ENCODE measurements around the gene MIER1.
"Not testable (repeated sequence)": the region's sequence is repeated elsewhere in the genome, so short reads cannot be mapped to it uniquely, and the experiment has no call there.

Gene MIER1

GRCh38 chr1:66951513-66951912 lies 26.7 kb downstream of the MIER1 start:
- no peak overlapping the region for H2BK120ac ChIP-seq (ENCODE audit: insufficient read depth, low read length, poor library complexity)
- no peaks in the 10 kb centered on the region for H3K9me3 ChIP-seq (ENCODE audit: insufficient read depth, low read depth, low read length)
- H2BK12ac ChIP-seq (ENCODE audit: low read length), result no peak overlapping the region
- WGBS (ENCODE audit: extremely low coverage, insufficient coverage, insufficient read length), result no CpG with 5 or more reads among the region's 6 CpGs
- H2BK5ac ChIP-seq (ENCODE audit: low read depth, low read length, poor library complexity), result no peak overlapping the region
- H3K27ac ChIP-seq (ENCODE audit: low read depth, low read length), result no peak overlapping the region
- H3K79me2 ChIP-seq (ENCODE audit: control insufficient read depth, insufficient read depth, low read length, poor library complexity), result no peaks in the 10 kb centered on the region
- no peak overlapping the region for H3K4me2 ChIP-seq (ENCODE audit: low read length)
- H3K79me1 ChIP-seq (ENCODE audit: low read length), result no peaks in the 10 kb centered on the region
- H2AFZ ChIP-seq (ENCODE audit: insufficient read depth, low read length, poor library complexity), result no peak overlapping the region
- no peak overlapping the region for H4K91ac ChIP-seq (ENCODE audit: low read depth, low read length)
- no peak overlapping the region for H3K4ac ChIP-seq (ENCODE audit: low read depth, low read length)
- peak; percentile 68 to 78 for DNase-seq
- no peaks in the 10 kb centered on the region for H3K27me3 ChIP-seq (ENCODE audit: insufficient read depth, low read length)
- H3K23ac ChIP-seq (ENCODE audit: low read length), result no peak overlapping the region
- H2AK5ac ChIP-seq (ENCODE audit: low read length), result no peak overlapping the region
- no peak overlapping the region for H3K18ac ChIP-seq (ENCODE audit: low read length)
- no peak overlapping the region for H3K9ac ChIP-seq (ENCODE audit: low read length)
- no peak overlapping the region for H4K12ac ChIP-seq (ENCODE audit: low read depth, low read length)
- no peak overlapping the region for H3K14ac ChIP-seq (ENCODE audit: low read length)
- H3K36me3 ChIP-seq (ENCODE audit: control insufficient read depth in 1 of 2, insufficient read depth in 2 of 2, low read length in 2 of 2), result peaks cover 3 to 16% of the 10 kb centered on the region in 2 experiments
- H3K4me3 ChIP-seq (ENCODE audit: low read depth, low read length), result no peak overlapping the region
- H4K8ac ChIP-seq (ENCODE audit: low read depth, low read length), result no peak overlapping the region
- no peaks in the 10 kb centered on the region for H3K4me1 ChIP-seq (ENCODE audit: control insufficient read depth in 1 of 2, insufficient read depth in 2 of 2, low read length in 2 of 2)

GRCh38 chr1:66954208-66954607 lies 29.4 kb downstream of the MIER1 start:
- Histone ChIP-seq H2BK12ac (ENCODE audit: low read length) (no peak overlapping the region), H3K79me1 (ENCODE audit: low read length) (no peaks in the 10 kb centered on the region), H3K9me3 (ENCODE audit: insufficient read depth, low read depth, low read length) (no peaks in the 10 kb centered on the region), H2BK5ac (ENCODE audit: low read depth, low read length, poor library complexity) (no peak overlapping the region), H3K36me3 (ENCODE audit: control insufficient read depth in 1 of 2, insufficient read depth in 2 of 2, low read length in 2 of 2) (peaks cover 3 to 7% of the 10 kb centered on the region in 2 experiments), H3K27me3 (ENCODE audit: insufficient read depth, low read length) (no peaks in the 10 kb centered on the region), H2BK120ac (ENCODE audit: insufficient read depth, low read length, poor library complexity) (no peak overlapping the region), H3K18ac (ENCODE audit: low read length) (no peak overlapping the region), H3K14ac (ENCODE audit: low read length) (no peak overlapping the region), H3K4me2 (ENCODE audit: low read length) (no peak overlapping the region), H4K8ac (ENCODE audit: low read depth, low read length) (no peak overlapping the region), H2AK5ac (ENCODE audit: low read length) (no peak overlapping the region), H3K23ac (ENCODE audit: low read length) (no peak overlapping the region), H3K4me3 (ENCODE audit: low read depth, low read length) (no peak overlapping the region), H3K9ac (ENCODE audit: low read length) (no peak overlapping the region), H3K79me2 (ENCODE audit: control insufficient read depth, insufficient read depth, low read length, poor library complexity) (no peaks in the 10 kb centered on the region), H3K27ac (ENCODE audit: low read depth, low read length) (no peak overlapping the region), H4K12ac (ENCODE audit: low read depth, low read length) (no peak overlapping the region), H4K91ac (ENCODE audit: low read depth, low read length) (no peak overlapping the region), H3K4ac (ENCODE audit: low read depth, low read length) (no peak overlapping the region), H2AFZ (ENCODE audit: insufficient read depth, low read length, poor library complexity) (no peak overlapping the region), H3K4me1 (ENCODE audit: control insufficient read depth in 1 of 2, insufficient read depth in 2 of 2, low read length in 2 of 2) (no peaks in the 10 kb centered on the region)
- no CpG with 5 or more reads among the region's 4 CpGs for WGBS (ENCODE audit: extremely low coverage, insufficient coverage, insufficient read length)
- no peak for DNase-seq

DNA sequence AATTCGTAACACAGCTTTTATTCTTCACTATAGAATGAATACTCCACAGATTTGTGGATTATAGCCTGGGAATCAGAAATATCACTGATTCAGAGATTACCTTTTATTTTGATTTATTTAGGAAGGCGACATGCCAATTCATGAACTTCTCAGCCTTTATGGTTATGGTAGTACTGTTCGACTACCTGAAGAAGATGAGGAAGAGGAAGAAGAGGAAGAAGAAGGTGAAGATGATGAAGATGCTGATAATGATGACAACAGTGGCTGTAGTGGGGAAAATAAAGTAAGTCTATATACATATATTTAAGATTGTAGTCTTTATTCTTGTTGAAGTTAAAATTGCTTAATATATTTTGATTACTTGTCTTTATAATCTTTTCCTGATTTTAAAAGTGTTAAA lies 33.1 kb downstream of the MIER1 start:
- Histone ChIP-seq H2BK120ac (ENCODE audit: insufficient read depth, low read length, poor library complexity) (no peak overlapping the region), H2BK12ac (ENCODE audit: low read length) (no peak overlapping the region), H3K4me1 (ENCODE audit: control insufficient read depth in 1 of 2, insufficient read depth in 2 of 2, low read length in 2 of 2) (no peaks in the 10 kb centered on the region), H4K91ac (ENCODE audit: low read depth, low read length) (no peak overlapping the region), H3K79me1 (ENCODE audit: low read length) (no peaks in the 10 kb centered on the region), H3K4me3 (ENCODE audit: low read depth, low read length) (no peak overlapping the region), H3K4ac (ENCODE audit: low read depth, low read length) (no peak overlapping the region), H4K12ac (ENCODE audit: low read depth, low read length) (no peak overlapping the region), H3K36me3 (ENCODE audit: control insufficient read depth in 1 of 2, insufficient read depth in 2 of 2, low read length in 2 of 2) (peaks cover 4 to 7% of the 10 kb centered on the region in 2 experiments), H2AFZ (ENCODE audit: insufficient read depth, low read length, poor library complexity) (no peak overlapping the region), H3K9ac (ENCODE audit: low read length) (no peak overlapping the region), H4K8ac (ENCODE audit: low read depth, low read length) (no peak overlapping the region), H3K14ac (ENCODE audit: low read length) (no peak overlapping the region), H2AK5ac (ENCODE audit: low read length) (no peak overlapping the region), H3K4me2 (ENCODE audit: low read length) (no peak overlapping the region), H2BK5ac (ENCODE audit: low read depth, low read length, poor library complexity) (no peak overlapping the region), H3K18ac (ENCODE audit: low read length) (no peak overlapping the region), H3K27ac (ENCODE audit: low read depth, low read length) (no peak overlapping the region), H3K27me3 (ENCODE audit: insufficient read depth, low read length) (no peaks in the 10 kb centered on the region), H3K79me2 (ENCODE audit: control insufficient read depth, insufficient read depth, low read length, poor library complexity) (no peaks in the 10 kb centered on the region), H3K9me3 (ENCODE audit: insufficient read depth, low read depth, low read length) (no peaks in the 10 kb centered on the region), H3K23ac (ENCODE audit: low read length) (no peak overlapping the region)
- WGBS (ENCODE audit: extremely low coverage, insufficient coverage, insufficient read length), result no CpG with 5 or more reads among the region's 3 CpGs
- DNase-seq, result no peak

- H3K4ac ChIP-seq (ENCODE audit: low read depth, low read length); H4K8ac ChIP-seq (ENCODE audit: low read depth, low read length); H3K23ac ChIP-seq (ENCODE audit: low read length); H3K27ac ChIP-seq (ENCODE audit: low read depth, low read length); H2BK5ac ChIP-seq (ENCODE audit: low read depth, low read length, poor library complexity); H3K4me3 ChIP-seq (ENCODE audit: low read depth, low read length); H2BK120ac ChIP-seq (ENCODE audit: insufficient read depth, low read length, poor library complexity); H3K9me3 ChIP-seq (ENCODE audit: insufficient read depth, low read depth, low read length); H3K14ac ChIP-seq (ENCODE audit: low read length); H3K4me2 ChIP-seq (ENCODE audit: low read length); DNase-seq; H4K91ac ChIP-seq (ENCODE audit: low read depth, low read length); H3K27me3 ChIP-seq (ENCODE audit: insufficient read depth, low read length); H2AFZ ChIP-seq (ENCODE audit: insufficient read depth, low read length, poor library complexity); H3K9ac ChIP-seq (ENCODE audit: low read length); H3K4me1 ChIP-seq (ENCODE audit: control insufficient read depth in 1 of 2, insufficient read depth in 2 of 2, low read length in 2 of 2); H2AK5ac ChIP-seq (ENCODE audit: low read length); H3K79me2 ChIP-seq (ENCODE audit: control insufficient read depth, insufficient read depth, low read length, poor library complexity); H2BK12ac ChIP-seq (ENCODE audit: low read length); H4K12ac ChIP-seq (ENCODE audit: low read depth, low read length); H3K18ac ChIP-seq (ENCODE audit: low read length); H3K79me1 ChIP-seq (ENCODE audit: low read length): not testable (repeated sequence)
- H3K36me3 ChIP-seq (ENCODE audit: control insufficient read depth in 1 of 2, insufficient read depth in 2 of 2, low read length in 2 of 2), result peaks cover 5 to 11% of the 10 kb centered on the region in 2 experiments
- WGBS (ENCODE audit: extremely low coverage, insufficient coverage, insufficient read length), result no CpG with 5 or more reads among the region's 7 CpGs
Observed at GRCh38 chr1:66966188-66966873, 41.5 kb downstream of the MIER1 start.

All from trophoblast cell (in vitro differentiated cells and primary cell).